Activated T-helper 1 cell treated with anti-CD3 and anti-CD28 coated beads, Interleukin-2, amount 50 U/mL, for 16 hours (primary cell): Measurements from ENCODE around the gene SIGLECL1.
"Not testable (repeated sequence)": the region's sequence is repeated elsewhere in the genome, so short reads cannot be mapped to it uniquely, and the experiment has no call there.

Experiments used
- DNase-seq, 2 donors: peaks; one replicate each; pipeline ENCODE4 v3.0.0-alpha.2; 2020; ENCODE audit warnings: low read depth in 1 of 2, low spot score in 1 of 2

The SIGLECL1 gene

DNA sequence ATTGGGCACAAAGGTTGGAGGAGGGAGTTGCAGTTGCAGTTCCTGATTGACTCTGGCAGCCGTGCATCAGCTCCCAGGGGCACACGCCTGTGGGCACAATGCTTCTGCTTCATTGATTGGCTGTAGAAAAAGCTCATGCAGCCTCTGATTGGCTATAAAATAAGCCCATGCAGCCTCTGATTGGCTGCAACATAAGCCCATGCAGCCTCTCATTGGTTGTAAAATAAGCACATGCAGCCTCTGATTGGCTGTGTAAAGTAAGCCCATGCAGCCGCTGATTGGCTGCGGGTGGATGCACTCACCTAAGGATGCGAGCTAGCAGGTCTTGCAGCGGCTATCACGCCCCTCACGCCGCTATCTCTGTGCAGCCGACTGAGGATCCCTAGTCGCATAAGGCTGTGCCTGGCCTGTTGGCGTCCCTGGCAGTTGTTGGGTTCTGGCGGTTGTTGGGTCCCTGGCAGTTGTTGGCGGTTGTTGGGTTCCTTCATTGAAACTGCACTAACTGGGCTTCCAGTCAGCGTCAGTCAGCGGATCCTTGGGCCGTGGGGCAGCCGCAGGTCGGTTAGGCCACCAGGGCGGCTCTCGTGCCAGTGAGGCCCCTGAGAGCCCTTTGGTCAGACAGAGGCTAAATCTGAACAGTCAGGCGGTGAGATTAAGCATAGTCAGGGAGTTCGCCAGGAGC is at the start of gene SIGLECL1:
SIGLECL1 (plus strand) TSS at position 295 of the 682 bp plus-strand sequence. CDS start 12,993 bp downstream, outside the sequence.
- DNase-seq: no peak

DNA sequence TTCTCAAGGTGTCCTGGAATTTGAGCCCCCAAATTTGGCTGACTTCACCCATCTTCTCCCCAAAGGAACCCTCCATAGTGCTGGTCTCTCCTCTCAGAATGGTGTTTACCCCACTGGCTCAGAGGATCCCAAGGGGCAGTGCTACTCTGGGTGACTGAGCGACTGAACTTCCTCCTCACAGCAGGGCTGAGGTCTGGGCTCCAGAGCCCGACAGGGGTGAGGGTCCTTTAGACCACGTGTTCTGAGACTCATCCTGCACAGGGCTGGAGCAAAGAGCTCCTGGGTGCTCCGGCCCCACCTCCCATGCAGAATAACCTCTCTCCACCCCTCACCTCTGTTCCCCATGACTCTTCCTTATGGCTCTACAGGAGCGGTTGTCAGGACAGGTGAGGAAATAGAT is 49.2 kb upstream of the SIGLECL1 start:
- no peak for DNase-seq

DNA sequence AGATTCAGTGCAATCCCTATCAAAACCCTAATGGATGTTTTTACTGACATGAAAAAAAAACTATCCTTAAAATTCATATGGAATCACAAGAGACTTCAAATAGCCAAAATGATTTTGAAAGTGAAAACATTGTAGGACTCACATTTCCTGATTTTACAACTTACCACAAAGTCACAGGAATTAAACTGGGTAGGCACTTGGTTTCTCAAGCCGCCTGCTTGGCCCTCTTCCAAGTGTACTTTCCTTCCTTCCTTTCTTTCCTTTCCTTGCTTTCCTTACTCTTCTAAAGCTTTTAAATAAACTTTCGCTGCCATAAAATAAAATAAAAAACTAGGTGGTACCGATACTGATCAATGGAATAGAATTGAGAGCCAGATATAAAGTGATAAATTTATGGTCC is 47.0 kb upstream of the SIGLECL1 start:
- DNase-seq: no peak

DNA sequence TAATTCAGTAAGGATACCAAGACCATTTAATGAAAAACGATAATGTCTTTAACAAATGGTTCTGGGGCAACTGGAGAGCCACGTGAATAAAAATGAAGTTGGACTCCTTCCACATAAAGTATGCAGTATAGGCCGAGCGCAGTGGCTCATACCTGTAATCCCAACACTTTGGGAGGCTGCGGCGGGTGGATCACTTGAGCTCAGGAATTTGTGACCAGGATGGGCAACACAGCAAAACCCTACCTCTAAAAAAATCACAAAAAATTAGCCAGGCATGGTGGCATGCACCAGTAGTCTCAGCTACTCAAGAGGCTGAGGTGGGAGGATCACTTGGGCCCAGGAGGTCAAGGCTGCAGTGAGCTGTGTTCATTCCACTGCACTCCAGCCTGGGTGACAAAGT is 46.6 kb upstream of the SIGLECL1 start:
- DNase-seq: no peak

DNA sequence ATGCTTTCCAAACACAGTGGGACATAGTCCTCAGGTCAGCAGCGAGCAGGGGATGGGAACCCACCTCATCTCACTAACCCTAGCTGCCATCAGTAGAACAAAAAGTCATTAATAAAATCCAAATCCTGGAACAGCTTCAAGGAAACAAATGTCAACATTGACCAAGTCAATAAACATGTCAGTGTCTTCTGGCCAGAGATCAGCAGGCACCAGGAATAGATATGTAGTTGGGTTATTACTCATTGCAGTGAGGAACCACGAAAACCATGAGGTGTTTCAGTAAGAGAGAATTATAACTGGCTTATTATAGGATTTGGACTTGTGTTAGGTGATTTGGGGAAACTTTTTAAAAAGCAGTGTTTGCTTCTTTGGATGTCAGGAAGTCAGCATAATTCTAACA is 43.1 kb upstream of the SIGLECL1 start:
- DNase-seq: no peak

DNA sequence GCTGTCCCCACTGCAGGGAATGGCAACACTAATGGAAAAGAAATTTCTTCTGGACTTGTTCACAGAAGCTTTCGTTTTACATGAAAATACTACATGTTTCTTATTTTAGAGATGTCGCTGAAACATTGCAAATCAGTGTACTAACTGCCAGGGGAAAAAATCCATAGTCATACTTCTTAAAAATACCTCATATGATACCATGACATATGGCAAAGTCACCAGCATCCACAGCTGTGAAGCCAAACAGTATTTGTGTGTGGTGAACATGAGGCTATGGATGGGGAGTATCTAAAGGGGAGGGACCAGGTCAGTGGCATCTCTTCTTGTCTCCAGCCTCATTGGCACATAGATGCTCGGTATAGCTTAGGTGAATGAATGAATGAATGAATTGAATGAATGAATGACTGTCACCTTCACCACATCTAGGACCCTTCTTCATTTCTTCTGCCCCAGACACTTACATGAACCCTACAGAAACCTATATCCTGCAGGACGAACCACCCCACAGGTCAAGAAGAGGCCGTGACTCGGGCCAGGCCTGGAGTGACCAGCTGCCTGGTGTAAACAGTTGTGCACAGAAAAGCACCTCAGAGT is 40.6 kb upstream of the SIGLECL1 start:
- DNase-seq: no peak

DNA sequence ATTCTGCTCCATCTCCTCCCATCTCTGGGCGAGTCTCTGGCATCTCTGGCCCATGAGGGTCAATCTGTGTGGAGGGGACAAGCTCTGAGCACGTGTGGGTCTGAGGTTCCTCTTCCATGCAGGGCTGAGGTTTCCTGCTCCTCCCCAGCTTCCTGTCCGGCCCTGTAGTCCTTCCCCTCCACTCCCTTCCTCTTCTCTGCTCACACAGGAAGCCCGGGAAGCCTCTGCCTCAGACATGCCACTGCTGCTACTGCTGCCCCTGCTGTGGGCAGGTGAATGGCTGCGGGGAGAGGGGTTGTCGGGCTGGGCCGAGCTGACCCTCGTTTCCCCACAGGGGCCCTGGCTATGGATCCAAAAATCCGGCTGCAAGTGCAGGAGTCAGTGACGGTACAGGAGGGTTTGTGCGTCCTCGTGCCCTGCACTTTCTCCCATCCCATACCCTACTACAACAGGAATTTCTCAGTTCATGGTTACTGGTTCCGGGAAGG is 40.0 kb upstream of the SIGLECL1 start:
- not testable (repeated sequence) for DNase-seq

DNA sequence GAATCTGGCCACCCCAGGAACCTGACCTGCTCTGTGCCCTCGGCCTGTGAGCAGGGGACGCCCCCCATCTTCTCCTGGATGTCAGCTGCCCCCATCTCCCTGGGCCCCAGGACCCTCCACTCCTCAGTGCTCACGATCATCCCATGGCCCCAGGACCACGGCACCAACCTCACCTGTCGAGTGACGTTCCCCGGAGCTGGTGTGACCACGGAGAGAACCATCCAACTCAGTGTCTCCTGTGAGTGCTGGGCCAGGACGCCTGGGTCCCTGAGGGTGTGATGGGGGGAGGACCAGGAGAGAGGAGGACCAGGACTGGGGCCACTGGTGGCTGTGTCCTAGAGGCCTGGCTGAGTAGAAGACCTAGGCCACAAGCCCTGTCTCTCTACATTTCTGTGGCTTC is 39.0 kb upstream of the SIGLECL1 start:
- no peak for DNase-seq

DNA sequence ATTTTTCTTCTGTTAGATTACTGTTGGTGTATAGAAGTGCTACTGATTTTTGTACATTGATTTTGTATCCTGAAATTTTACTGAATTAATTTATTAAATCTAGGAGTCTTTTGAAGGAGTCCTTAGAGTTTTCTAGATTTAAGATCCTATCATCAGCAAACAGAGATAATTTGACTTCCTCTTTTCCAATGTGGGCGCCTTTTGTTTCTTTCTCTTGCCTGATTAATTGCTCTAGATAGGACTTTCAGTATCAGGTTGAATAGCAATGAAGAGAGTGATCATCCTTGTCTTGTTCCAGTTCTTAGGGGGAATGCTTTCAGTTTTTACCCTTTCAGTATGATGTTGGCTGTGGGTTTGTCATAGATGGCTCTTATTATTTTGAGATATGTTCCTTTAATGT is 31.6 kb upstream of the SIGLECL1 start:
- DNase-seq: no peak

DNA sequence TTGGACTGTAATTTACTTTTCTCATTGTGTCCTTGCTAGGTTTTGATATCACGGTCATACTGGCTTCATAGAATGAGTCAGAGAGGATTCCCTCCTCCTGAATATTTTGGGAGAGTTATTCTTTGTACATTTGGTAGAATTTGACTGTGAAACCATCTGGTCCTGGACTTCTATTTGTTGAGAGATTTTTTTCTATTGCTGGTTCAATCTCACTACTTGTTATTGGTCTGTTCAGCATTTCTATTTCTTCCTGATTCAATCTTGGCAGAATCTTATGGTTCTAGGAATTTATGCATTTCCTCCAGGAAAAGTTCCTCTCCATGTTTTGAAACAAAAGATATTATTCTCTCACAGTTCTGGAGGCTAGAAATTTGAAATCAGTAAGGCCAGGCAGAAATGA is 30.9 kb upstream of the SIGLECL1 start:
- DNase-seq: no peak

DNA sequence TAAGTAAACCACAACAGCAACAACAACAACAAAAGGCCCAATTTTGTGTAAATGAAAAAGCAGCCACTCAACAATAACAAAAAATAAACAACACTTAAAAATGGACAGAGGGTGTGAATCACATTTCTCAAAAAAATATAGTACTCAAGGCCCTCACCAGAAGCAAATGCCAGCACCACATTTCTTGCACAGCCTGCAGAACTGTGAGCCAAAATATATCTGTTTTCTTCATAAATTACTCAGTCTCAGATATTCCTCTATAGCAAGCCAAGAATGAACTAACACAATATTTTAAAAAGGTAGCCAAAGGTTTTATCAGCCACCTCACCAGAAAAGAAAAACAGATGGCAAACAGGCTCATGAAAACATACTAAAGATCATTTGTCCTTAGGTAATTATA is 29.9 kb upstream of the SIGLECL1 start:
- DNase-seq: no peak

DNA sequence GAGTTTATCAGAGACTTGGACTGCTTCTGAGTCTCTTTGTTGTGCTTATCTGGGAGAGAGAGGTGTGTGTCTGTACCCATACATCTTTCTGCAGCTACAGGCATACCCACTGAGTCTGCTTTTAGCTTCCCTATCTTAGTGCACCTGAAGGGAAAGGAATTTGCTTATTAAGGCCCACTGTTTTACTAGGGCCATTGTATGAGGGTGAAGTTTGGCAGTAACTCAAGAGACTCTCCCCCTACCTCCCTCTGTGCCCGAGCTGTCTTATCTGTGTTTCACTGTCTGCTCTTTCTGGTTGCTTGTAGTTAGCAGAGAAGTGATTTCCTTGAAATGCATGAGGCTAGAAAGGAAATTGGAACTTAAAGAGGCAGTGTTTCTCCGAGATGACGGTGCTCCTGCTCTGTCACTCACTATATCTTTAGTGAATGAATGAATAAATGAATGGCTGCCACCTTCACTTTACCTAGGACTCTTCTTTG is 26.7 kb upstream of the SIGLECL1 start:
- no peak for DNase-seq

DNA sequence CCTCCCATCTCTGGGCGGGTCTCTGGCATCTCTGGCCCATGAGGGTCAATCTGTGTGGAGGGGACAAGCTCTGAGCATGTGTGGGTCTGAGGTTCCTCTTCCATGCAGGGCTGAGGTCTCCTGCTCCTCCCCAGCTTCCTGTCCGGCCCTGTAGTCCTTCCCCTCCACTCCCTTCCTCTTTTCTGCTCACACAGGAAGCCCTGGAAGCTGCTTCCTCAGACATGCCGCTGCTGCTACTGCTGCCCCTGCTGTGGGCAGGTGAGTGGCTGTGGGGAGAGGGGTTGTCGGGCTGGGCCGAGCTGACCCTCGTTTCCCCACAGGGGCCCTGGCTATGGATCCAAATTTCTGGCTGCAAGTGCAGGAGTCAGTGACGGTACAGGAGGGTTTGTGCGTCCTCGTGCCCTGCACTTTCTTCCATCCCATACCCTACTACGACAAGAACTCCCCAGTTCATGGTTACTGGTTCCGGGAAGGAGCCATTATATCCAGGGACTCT is 25.9 kb upstream of the SIGLECL1 start, which contains the start of gene CD33:
CD33 (plus strand) TSS at position 183 of the 496 bp plus-strand sequence; CDS start at position 222, 39 bp downstream.
- not testable (repeated sequence) for DNase-seq

DNA sequence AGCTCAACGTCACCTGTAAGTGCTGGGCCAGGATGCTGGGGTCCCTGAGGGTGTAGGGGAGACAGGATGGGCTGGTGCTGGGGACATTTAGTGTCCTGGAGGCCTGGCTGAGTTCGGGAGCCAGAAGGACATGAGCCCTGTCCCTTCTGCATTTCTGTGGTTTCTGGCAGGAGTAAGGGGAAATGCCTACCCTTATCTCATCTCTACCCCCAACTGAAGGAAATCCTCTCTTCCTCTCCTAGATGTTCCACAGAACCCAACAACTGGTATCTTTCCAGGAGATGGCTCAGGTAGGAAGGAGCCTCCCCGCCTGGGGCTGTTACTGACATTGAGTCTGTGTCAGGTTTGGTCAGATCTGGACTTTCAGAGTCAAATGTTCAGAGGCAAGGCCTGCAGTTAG is 24.8 kb upstream of the SIGLECL1 start:
- DNase-seq: no peak

DNA sequence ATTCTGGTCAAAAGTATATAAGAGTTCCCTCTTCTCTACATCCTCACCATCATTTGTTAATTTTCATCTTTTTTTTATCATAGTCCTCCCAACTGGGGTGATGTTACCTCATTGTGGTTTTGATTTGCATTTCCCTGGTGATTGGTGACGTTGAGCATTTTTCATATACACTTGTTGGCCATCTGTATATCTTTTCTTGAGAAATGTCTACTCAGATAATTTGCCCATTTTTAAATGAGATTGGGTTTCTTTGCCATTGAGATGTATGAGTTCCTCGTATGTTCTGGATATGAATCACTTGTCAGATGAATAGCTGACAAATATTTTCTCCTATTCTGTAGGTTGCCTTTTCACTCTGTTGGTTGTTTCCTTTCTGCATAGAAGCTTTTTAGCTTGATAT is 23.6 kb upstream of the SIGLECL1 start:
- no peak for DNase-seq

DNA sequence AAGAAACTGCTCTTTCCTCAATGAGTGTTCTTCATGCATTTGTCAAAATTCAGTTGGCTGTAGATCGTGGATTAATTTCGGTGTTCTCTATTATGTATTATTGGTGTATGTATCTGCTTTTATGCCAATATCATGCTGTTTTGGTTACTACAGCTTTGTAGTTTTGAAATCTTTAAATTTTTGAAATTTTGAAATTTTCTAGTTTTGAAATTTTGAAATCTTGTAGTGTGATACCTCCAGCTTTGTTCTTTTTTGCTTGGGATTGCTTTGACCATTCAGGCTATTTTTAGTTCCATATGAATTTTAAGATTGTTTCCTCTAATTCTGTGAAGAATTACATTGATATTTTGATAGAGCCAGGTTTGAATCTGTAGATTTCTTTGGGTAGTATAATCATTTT is 22.9 kb upstream of the SIGLECL1 start:
- no peak for DNase-seq

DNA sequence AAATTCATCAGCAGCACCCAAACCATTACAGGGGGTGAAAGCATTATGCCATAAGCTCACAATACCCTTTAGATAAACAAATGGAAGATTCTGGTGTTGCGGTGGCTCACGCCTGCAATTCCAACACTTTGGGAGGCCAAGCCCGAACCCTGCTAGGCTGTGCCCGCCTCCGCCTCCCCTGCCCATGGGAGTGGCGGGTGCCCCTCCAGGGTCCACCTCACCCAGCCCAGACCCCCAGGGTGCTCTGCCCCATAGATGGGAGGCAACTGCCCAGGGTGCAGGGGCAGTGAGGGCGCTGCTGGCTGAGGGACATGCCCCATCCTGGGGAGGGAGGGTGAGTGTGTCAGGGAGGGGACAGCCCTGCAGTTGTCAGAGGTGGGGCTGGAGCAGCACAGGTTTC is 10.0 kb upstream of the SIGLECL1 start:
- no peak for DNase-seq

DNA sequence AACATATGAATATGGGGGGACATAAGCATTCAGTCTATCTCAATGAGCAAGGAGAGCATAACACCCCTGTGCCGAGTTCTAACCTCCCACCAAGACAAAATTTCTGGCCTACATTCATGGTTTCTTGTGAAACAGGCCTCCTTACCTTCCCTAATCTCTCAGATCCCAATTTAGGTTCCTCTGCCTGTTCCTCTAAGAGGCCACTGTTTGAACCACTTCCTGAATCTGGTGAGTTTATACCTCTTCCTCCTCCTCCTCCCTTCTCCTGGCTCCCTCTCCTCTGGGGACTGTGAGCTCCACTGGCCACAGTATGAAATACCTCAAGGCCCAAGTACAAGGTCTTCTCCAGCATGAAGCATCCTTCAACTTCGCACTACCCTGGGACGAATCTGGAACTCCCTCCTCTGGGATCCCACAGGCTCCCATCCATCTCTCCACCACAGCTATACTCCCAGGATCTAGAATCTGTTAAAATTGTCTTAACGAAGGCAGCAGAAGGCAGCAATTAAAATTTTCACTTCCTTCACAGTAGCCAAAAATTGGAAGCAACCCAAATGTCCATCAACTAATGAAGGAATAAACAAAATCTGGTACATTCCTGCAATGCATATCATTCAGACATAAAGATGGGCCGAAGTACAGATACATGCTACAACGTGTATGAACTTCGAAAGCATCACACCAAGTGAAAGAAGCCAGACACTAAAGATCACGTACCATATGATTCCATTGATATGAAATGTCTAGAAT is 7.8 kb upstream of the SIGLECL1 start:
- no peak for DNase-seq

DNA sequence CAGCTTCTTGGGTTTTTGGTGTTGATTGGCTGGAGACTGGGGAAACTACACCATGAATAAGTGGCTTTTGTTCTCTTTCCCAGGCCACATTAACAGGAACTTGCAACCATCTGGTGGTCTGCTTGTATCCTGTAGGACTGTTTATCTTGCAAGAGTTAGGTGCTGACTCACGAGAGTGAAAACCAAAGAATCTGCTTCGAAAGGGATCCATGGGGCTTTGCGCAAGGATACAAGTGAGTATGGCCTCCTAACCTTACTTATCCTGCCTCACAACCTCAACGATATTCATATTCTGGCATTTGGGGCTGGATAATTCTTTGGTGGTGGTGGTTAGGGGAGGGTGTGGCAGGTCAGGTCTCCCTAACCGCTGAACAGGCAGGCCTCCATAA is 4.7 kb upstream of the SIGLECL1 start:
- DNase-seq: no peak

DNA sequence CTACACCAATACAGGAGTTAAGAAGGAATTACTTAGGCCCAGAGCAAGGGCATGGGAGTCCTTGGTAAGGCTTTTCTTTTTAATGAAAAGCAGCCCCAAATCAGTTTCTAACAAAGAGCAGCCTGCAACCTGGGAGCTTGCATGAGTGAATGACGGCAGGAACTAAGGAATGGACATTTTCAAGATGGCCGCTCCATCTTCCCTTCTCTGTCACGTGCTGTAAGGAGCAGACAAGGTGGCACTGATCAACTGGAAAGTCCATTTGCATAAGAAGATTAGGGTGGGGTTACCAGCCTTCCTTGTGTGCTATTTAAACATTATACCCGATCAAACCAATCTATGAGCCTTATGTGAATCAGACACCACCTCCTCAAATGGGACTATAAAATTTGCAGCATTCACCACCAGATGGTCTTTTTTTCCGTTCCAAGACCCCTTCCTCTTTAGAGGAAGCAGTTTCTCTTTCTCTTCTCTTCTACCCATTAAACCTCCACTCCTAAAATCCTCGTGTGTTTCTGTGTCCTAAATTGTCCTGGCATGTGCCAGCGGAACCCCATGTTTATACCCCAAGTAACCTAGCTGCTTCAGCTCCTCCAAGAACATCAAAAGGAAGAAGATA is 2.8 kb upstream of the SIGLECL1 start:
- DNase-seq: no peak

DNA sequence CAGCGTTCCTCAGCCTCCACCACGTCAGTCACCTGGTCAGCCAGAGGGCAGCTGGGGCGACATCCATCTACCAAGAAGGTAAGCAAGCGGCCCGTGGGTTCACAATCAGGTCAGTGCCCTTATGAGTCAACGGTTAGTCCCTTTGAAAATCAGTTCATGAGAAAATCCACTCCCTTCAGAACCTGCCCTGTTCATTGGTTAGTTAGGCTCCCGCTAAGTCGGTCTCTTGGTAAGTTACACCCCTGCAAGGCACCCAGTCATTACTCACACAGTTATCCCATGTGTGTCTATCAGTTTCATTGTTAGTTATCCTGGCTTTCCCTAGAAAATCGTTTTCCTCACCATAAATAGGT is 564 bp downstream of the SIGLECL1 start:
- no peak for DNase-seq
